ENCODE data around the gene CNTNAP2.

GRCh38 chr7:147810269-147810668 is 1693.7 kb downstream of the CNTNAP2 start:
- TF ChIP-seq CTCF (conservative IDR thresholded peaks at IDR 0.05; ENCODE audit: low read depth, low read length) (no peak), EZH2 (IDR thresholded peaks at IDR 0.05; ENCODE audit: borderline replicate concordance, low read depth, low read length, poor library complexity, severe bottlenecking) (no peak)
